ENCODE results near the gene ZNF837.

GRCh38 chr19:58374200-58374599 is 6.6 kb downstream of the ZNF837 start:
- TF ChIP-seq CTCF (IDR thresholded peaks at IDR 0.05; ENCODE audit: poor library complexity) (no peak), EZH2 (IDR thresholded peaks at IDR 0.05; ENCODE audit: borderline replicate concordance) (no peak)

Measured in hepatocyte (in vitro differentiated cells).